ENCODE results near the gene BIK.
A peak's percentile ranks its signal among the peaks of the same experiment; 100 is the strongest.

BIK gene

DNA sequence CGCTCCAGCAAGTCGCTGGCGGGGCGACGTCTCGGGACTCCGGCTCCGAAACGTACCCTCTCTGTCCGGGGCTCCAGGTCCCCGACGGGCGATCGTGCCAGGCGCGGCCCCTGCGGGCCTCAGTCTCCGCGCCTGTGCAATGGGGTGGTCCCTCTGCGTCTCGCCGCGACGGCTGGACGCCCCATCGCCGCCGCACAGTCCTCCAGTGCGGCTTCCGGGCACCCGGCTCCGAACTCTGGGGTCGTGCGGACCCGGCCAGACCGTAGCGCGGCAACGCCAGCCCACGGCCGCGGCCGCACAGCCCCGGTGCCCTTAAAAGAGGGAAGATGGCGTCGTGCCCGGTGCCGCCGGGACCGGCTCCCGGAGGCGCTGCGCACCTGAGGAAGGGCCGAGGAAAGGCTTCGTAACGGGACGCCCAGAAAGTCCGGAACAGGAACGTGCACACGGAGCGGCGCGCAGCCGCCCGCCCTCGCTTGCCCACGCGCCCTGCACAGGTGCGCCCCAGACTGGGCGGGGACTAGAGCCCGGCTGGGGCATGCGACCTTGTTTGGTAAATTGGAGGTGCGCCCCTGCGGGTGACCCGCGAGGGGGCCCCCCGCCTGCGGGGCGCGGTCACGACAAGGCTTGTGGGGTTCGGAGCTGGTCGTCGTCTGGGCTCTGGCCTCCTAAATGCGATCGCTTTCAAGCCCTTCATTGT is 525 bp downstream of the BIK start:
- Histone ChIP-seq H3K79me2 (ENCODE audit: low read length) (no peaks in the 10 kb centered on the region), H3F3A (ENCODE audit: insufficient read depth, low read length) (no peaks in the 10 kb centered on the region), H3K27ac (ENCODE audit: low read length) (no peak overlapping the region), H3K4me3 (ENCODE audit: low read length) (peak overlapping the region; percentile 74), H3K4me2 (ENCODE audit: low read depth, low read length) (peak overlapping the region; percentile 97), H3K9ac (ENCODE audit: low read length) (peak overlapping the region; percentile 52; the same call in 1 of the 2 replicates), H3K9me2 (replicated peaks; ENCODE audit: insufficient read depth, low read length) (no peaks in the 10 kb centered on the region), H3K36me3 (replicated peaks; ENCODE audit: insufficient read depth, low read length) (no peaks in the 10 kb centered on the region), H3K9me3 (replicated peaks; ENCODE audit: insufficient read depth, low read length) (no peaks in the 10 kb centered on the region), H2AFZ (ENCODE audit: low read length) (peak overlapping the region; percentile 86), H4K20me1 (ENCODE audit: insufficient read depth, low read length) (no peaks in the 10 kb centered on the region), H3K27me3 (replicated peaks; ENCODE audit: insufficient read depth, low read length) (peaks cover 17% of the 10 kb centered on the region; the same call in 1 of the 2 replicates), H3K4me1 (ENCODE audit: low read length) (peaks cover 3% of the 10 kb centered on the region; the same call in 1 of the 2 replicates)
- no peak for TF ChIP-seq EZH2 (optimal IDR thresholded peaks at IDR 0.05; ENCODE audit: low read depth, low read length)
- no peak for TF ChIP-seq CTCF (IDR thresholded peaks at IDR 0.05; ENCODE audit: low read length)
- no peak for TF ChIP-seq EZH2phosphoT487 (IDR thresholded peaks at IDR 0.05; ENCODE audit: low read length)
- DNase-seq = peak; percentile 34

- no peak overlapping the region for H3K4me2 ChIP-seq (ENCODE audit: low read depth, low read length)
These were observed 3.1 kb downstream of the BIK start for GRCh38 chr22:43113526-43114251.

GRCh38 chr22:43114958-43115357 is 4.4 kb downstream of the BIK start:
- Histone ChIP-seq H3K27me3 (replicated peaks; ENCODE audit: insufficient read depth, low read length) (peaks cover 15% of the 10 kb centered on the region; the same call in 1 of the 2 replicates), H3K4me2 (ENCODE audit: low read depth, low read length) (no peak overlapping the region)

More at GRCh38 chr22:43113526-43114251, 3.1 kb downstream of the BIK start:
- H3K27me3 ChIP-seq (replicated peaks; ENCODE audit: insufficient read depth, low read length) = peaks cover 17% of the 10 kb centered on the region; the same call in 1 of the 2 replicates
- no peaks in the 10 kb centered on the region for H3F3A ChIP-seq (ENCODE audit: insufficient read depth, low read length)
- H3K9me3 ChIP-seq (replicated peaks; ENCODE audit: insufficient read depth, low read length) = no peaks in the 10 kb centered on the region
- TF ChIP-seq EZH2phosphoT487 (IDR thresholded peaks at IDR 0.05; ENCODE audit: low read length) = no peak
- no peak for TF ChIP-seq EZH2 (optimal IDR thresholded peaks at IDR 0.05; ENCODE audit: low read depth, low read length)
- TF ChIP-seq CTCF (IDR thresholded peaks at IDR 0.05; ENCODE audit: low read length) = no peak
- H3K79me2 ChIP-seq (ENCODE audit: low read length) = no peaks in the 10 kb centered on the region
- H4K20me1 ChIP-seq (ENCODE audit: insufficient read depth, low read length) = no peaks in the 10 kb centered on the region
- no peak overlapping the region for H3K27ac ChIP-seq (ENCODE audit: low read length)
- no peaks in the 10 kb centered on the region for H3K9me2 ChIP-seq (replicated peaks; ENCODE audit: insufficient read depth, low read length)
- H3K36me3 ChIP-seq (replicated peaks; ENCODE audit: insufficient read depth, low read length) = no peaks in the 10 kb centered on the region
- H3K4me3 ChIP-seq (ENCODE audit: low read length) = no peak overlapping the region
- H3K4me1 ChIP-seq (ENCODE audit: low read length) = peaks cover 3% of the 10 kb centered on the region; the same call in 1 of the 2 replicates
- no peak overlapping the region for H3K9ac ChIP-seq (ENCODE audit: low read length)
- no peak for DNase-seq
- no peak overlapping the region for H2AFZ ChIP-seq (ENCODE audit: low read length)

More at GRCh38 chr22:43114958-43115357, 4.4 kb downstream of the BIK start:
- no peaks in the 10 kb centered on the region for H3K36me3 ChIP-seq (replicated peaks; ENCODE audit: insufficient read depth, low read length)
- no peaks in the 10 kb centered on the region for H3K79me2 ChIP-seq (ENCODE audit: low read length)
- H4K20me1 ChIP-seq (ENCODE audit: insufficient read depth, low read length) = no peaks in the 10 kb centered on the region
- TF ChIP-seq CTCF (IDR thresholded peaks at IDR 0.05; ENCODE audit: low read length) (no peak), EZH2phosphoT487 (IDR thresholded peaks at IDR 0.05; ENCODE audit: low read length) (no peak), EZH2 (optimal IDR thresholded peaks at IDR 0.05; ENCODE audit: low read depth, low read length) (no peak)
- H3K9ac ChIP-seq (ENCODE audit: low read length) = no peak overlapping the region
- no peaks in the 10 kb centered on the region for H3K9me3 ChIP-seq (replicated peaks; ENCODE audit: insufficient read depth, low read length)
- H3K4me1 ChIP-seq (ENCODE audit: low read length) = peaks cover 3% of the 10 kb centered on the region; the same call in 1 of the 2 replicates
- no peaks in the 10 kb centered on the region for H3F3A ChIP-seq (ENCODE audit: insufficient read depth, low read length)
- no peak for DNase-seq
- no peak overlapping the region for H3K4me3 ChIP-seq (ENCODE audit: low read length)
- H2AFZ ChIP-seq (ENCODE audit: low read length) = no peak overlapping the region
- H3K27ac ChIP-seq (ENCODE audit: low read length) = no peak overlapping the region
- no peaks in the 10 kb centered on the region for H3K9me2 ChIP-seq (replicated peaks; ENCODE audit: insufficient read depth, low read length)

Data from MM.1S (cell line).